GM23338 (cell line): ENCODE results near the gene VCPKMT. TPM values are rescaled to one million over a fixed set of nuclear protein-coding genes. Genes with fewer than 3 reads are reported as not detected.
A peak's percentile ranks its signal among the peaks of the same experiment; 100 is the strongest.

Experiments
- ATAC-seq: fragments of 200-7000 bp; cut with Tn5 transposase; 3 replicates; pipeline ENCODE4 v1.9.1; 2020
- DNase-seq: peaks from one replicate; pipeline ENCODE4 v3.0.0-alpha.2; 2015; ENCODE audit warnings: low spot score
- H2AFZ ChIP-seq: fragments of 200-600 bp; sonication (generic); 2 replicates; pipeline ENCODE4 v1.8.0; 2016; ENCODE audit warnings: antibody characterized with exemption, mild to moderate bottlenecking, moderate library complexity
- H3F3A ChIP-seq: fragments of 200-600 bp; sonication (generic); replicated peaks from 2 replicates; pipeline ENCODE4 v1.8.0; 2017; ENCODE audit warnings: antibody characterized with exemption, mixed run types, low read depth
- H3K27ac ChIP-seq: fragments of 200-600 bp; sonication (generic); 2 replicates; pipeline ENCODE4 v1.6.1; 2016; ENCODE audit warnings: low read depth
- H3K27me3 ChIP-seq: fragments of 200-600 bp; sonication (generic); 2 replicates; pipeline ENCODE4 v1.8.0; 2016; ENCODE audit warnings: mild to moderate bottlenecking, mixed run types, moderate library complexity; ENCODE audit not compliant: insufficient read depth
- H3K36me3 ChIP-seq: fragments of 200-600 bp; sonication (generic); 2 replicates; pipeline ENCODE4 v1.8.0; 2016; ENCODE audit warnings: mild to moderate bottlenecking; ENCODE audit not compliant: insufficient read depth
- H3K4me1 ChIP-seq: fragments of 200-600 bp; sonication (generic); 2 replicates; pipeline ENCODE4 v1.8.0; 2016; ENCODE audit warnings: mild to moderate bottlenecking, moderate library complexity; ENCODE audit not compliant: insufficient read depth
- H3K4me2 ChIP-seq: fragments of 200-600 bp; sonication (generic); 2 replicates; pipeline ENCODE4 v1.7.1; 2017; ENCODE audit warnings: mixed run types
- H3K4me3 ChIP-seq: fragments of 200-600 bp; sonication (generic); 2 replicates; pipeline ENCODE4 v1.6.1; 2016; ENCODE audit warnings: mixed run types
- H3K79me2 ChIP-seq: fragments of 200-600 bp; sonication (generic); replicated peaks from 2 replicates; pipeline ENCODE4 v1.8.0; 2017; ENCODE audit warnings: mild to moderate bottlenecking; ENCODE audit not compliant: insufficient read depth
- H3K9me2 ChIP-seq: fragments of 200-600 bp; sonication (generic); 2 replicates; pipeline ENCODE4 v1.8.0; 2017; ENCODE audit not compliant: insufficient read depth
- H4K20me1 ChIP-seq: fragments of 200-600 bp; sonication (generic); replicated peaks from 2 replicates; pipeline ENCODE4 v1.8.0; 2017; ENCODE audit warnings: mild to moderate bottlenecking; ENCODE audit not compliant: insufficient read depth
- H3K27ac Mint-ChIP-seq: 2 replicates; pipeline ENCODE4 v1.8.0; 2020; ENCODE audit warnings: inconsistent platforms, mild to moderate bottlenecking, moderate library complexity, mixed read lengths
- H3K27me3 Mint-ChIP-seq: 3 replicates; pipeline ENCODE4 v1.8.0; 2022; ENCODE audit warnings: low read depth, mild to moderate bottlenecking, moderate library complexity, mixed read lengths, inconsistent platforms; ENCODE audit not compliant: insufficient read depth, poor library complexity
- H3K36me3 Mint-ChIP-seq: 3 replicates; pipeline ENCODE4 v1.8.0; 2021; ENCODE audit warnings: low read depth, mild to moderate bottlenecking, inconsistent platforms, moderate library complexity, mixed read lengths
- H3K4me1 Mint-ChIP-seq: 3 replicates; pipeline ENCODE4 v1.8.0; 2020; ENCODE audit warnings: mild to moderate bottlenecking, inconsistent platforms, mixed read lengths
- H3K4me3 Mint-ChIP-seq: 3 replicates; pipeline ENCODE4 v1.8.0; 2021; ENCODE audit warnings: moderate library complexity, mild to moderate bottlenecking, inconsistent platforms, mixed read lengths
- H3K9me3 Mint-ChIP-seq: 3 replicates; pipeline ENCODE4 v1.8.0; 2020; ENCODE audit warnings: moderate library complexity, mild to moderate bottlenecking, inconsistent platforms, mixed read lengths
- EZH2 ChIP-seq: fragments of 200-600 bp; sonication (generic); IDR thresholded peaks from one replicate; pipeline ENCODE4 v1.8.0; 2017; ENCODE audit warnings: antibody characterized with exemption, mild to moderate bottlenecking, low read depth; ENCODE audit not compliant: unreplicated experiment
- EZH2phosphoT487 ChIP-seq: fragments of 200-600 bp; sonication (generic); IDR thresholded peaks from one replicate; pipeline ENCODE4 v1.8.1; 2018; ENCODE audit warnings: antibody characterized with exemption; ENCODE audit not compliant: unreplicated experiment
- JUNB ChIP-seq: IDR thresholded peaks from one replicate; pipeline ENCODE4 v1.6.1; 2016; ENCODE audit warnings: antibody characterized with exemption; ENCODE audit not compliant: unreplicated experiment
- polyA plus RNA-seq: library from polyadenylated mRNA; unstranded; fragments of >200 nt; fragmentation: Nextera tagmentation; extraction: Ambion mirVana; gene quantifications from 2 replicates; pipeline ENCODE4 v1.2.1, GENCODE V29; 2016
- total RNA-seq: library from RNA; depleted of rRNA; stranded (reverse); fragments of >200 nt; shearing (Covaris generic); gene quantifications from 2 replicates; pipeline ENCODE4 v1.2.3, GENCODE V29; 2014
- TF ChIP-seq, protein P1 (sequence below): fragments of 250-450 bp; sonication (Bioruptor Pico); IDR thresholded peaks from 2 replicates; pipeline ENCODE4 v1.5.0; 2020; ENCODE audit warnings: mild to moderate bottlenecking, moderate library complexity
- TF ChIP-seq, protein P2 (sequence below), 2 experiments: fragments of 200-600 bp in 1 of 2; sonication (generic) in 1 of 2; conservative IDR thresholded peaks; 2 replicates each; pipeline versions ENCODE4 v1.5.1 to v1.6.1; 2016 to 2017; ENCODE audit warnings: antibody characterized with exemption in 2 of 2, low read depth in 2 of 2, mild to moderate bottlenecking in 2 of 2, moderate library complexity in 1 of 2
- TF ChIP-seq, protein P3 (sequence below): IDR thresholded peaks from one replicate; pipeline ENCODE4 v1.6.1; 2018; ENCODE audit warnings: antibody characterized with exemption; ENCODE audit not compliant: unreplicated experiment

The VCPKMT gene
- total and polyA plus RNA-seq, 2 experiments from 2014 or later: 12.3 to 15.8 TPM

DNA sequence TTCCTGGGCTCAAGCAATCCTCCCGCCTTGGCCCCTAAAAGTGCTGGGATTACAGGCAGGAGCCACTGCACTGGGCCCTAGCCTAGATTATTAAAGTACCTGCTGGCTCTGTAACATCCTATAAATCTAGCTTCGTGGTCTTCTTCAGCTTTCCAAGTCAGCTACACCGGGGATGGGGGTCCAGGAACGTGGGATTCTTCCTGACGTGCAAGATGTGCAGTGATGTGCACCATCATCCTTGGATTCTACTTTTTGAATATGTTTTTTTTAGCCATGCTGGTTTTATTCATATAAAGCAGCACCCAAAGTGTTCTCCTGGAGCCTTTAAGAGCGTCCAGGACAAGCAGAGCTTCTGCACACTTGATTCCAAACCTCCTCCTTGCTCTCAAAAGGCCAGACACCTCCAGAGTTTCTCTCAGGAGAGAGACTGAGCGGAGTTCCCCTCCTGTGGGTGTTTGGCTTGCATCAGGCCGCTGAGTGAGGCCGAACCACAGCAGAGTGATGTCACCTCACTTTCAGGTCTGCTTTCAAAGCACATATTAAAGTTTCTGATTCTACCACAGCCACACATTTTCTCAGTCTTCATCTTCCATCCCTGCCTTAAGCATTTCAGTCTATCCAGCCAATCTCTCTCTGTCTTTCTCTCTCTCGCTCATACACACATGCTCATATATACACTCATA, 33.4 kb downstream of the VCPKMT start (continued):
- TF ChIP-seq, protein P1, sequence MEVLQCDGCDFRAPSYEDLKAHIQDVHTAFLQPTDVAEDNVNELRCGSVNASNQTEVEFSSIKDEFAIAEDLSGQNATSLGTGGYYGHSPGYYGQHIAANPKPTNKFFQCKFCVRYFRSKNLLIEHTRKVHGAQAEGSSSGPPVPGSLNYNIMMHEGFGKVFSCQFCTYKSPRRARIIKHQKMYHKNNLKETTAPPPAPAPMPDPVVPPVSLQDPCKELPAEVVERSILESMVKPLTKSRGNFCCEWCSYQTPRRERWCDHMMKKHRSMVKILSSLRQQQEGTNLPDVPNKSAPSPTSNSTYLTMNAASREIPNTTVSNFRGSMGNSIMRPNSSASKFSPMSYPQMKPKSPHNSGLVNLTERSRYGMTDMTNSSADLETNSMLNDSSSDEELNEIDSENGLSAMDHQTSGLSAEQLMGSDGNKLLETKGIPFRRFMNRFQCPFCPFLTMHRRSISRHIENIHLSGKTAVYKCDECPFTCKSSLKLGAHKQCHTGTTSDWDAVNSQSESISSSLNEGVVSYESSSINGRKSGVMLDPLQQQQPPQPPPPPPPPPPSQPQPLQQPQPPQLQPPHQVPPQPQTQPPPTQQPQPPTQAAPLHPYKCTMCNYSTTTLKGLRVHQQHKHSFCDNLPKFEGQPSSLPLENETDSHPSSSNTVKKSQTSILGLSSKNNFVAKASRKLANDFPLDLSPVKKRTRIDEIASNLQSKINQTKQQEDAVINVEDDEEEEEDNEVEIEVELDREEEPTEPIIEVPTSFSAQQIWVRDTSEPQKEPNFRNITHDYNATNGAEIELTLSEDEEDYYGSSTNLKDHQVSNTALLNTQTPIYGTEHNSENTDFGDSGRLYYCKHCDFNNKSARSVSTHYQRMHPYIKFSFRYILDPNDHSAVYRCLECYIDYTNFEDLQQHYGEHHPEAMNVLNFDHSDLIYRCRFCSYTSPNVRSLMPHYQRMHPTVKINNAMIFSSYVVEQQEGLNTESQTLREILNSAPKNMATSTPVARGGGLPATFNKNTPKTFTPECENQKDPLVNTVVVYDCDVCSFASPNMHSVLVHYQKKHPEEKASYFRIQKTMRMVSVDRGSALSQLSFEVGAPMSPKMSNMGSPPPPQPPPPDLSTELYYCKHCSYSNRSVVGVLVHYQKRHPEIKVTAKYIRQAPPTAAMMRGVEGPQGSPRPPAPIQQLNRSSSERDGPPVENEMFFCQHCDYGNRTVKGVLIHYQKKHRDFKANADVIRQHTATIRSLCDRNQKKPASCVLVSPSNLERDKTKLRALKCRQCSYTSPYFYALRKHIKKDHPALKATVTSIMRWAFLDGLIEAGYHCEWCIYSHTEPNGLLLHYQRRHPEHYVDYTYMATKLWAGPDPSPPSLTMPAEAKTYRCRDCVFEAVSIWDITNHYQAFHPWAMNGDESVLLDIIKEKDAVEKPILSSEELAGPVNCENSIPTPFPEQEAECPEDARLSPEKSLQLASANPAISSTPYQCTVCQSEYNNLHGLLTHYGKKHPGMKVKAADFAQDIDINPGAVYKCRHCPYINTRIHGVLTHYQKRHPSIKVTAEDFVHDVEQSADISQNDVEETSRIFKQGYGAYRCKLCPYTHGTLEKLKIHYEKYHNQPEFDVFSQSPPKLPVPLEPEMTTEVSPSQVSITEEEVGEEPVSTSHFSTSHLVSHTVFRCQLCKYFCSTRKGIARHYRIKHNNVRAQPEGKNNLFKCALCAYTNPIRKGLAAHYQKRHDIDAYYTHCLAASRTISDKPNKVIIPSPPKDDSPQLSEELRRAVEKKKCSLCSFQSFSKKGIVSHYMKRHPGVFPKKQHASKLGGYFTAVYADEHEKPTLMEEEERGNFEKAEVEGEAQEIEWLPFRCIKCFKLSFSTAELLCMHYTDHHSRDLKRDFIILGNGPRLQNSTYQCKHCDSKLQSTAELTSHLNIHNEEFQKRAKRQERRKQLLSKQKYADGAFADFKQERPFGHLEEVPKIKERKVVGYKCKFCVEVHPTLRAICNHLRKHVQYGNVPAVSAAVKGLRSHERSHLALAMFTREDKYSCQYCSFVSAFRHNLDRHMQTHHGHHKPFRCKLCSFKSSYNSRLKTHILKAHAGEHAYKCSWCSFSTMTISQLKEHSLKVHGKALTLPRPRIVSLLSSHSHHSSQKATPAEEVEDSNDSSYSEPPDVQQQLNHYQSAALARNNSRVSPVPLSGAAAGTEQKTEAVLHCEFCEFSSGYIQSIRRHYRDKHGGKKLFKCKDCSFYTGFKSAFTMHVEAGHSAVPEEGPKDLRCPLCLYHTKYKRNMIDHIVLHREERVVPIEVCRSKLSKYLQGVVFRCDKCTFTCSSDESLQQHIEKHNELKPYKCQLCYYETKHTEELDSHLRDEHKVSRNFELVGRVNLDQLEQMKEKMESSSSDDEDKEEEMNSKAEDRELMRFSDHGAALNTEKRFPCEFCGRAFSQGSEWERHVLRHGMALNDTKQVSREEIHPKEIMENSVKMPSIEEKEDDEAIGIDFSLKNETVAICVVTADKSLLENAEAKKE (CRISPR knock-in tag): no peak
- TF ChIP-seq JUNB (no peak), EZH2 (no peak)

DNA sequence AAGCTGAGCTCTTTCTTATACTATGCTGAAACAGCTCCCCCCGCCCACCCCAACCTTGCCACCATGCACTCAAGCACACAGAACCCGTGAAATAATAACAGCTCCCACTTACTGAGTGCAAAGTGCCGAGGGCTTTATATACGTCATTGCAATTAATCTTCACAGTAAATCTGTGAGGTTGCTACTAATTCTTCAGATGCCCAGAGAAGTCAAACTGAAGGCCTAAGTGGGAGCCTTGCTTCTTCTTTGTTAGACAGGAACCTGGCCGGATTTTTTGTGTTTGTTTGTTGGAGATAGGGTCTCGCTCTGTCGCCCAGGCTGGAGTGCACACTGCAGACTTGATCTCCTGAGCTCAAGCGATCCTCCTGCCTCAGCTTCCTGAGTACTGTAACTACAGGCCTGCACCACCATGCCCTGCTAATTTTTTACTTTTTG, 34.0 kb downstream of the VCPKMT start:
- H3K27me3 ChIP-seq: no peaks in the 10 kb centered on the region
- H3F3A ChIP-seq: no peaks in the 10 kb centered on the region
- H3K4me1 ChIP-seq: peaks cover 10% of the 10 kb centered on the region
- no peaks in the 10 kb centered on the region for H3K79me2 ChIP-seq
- H4K20me1 ChIP-seq: no peaks in the 10 kb centered on the region
- no peak overlapping the region for H3K4me3 Mint-ChIP-seq
- no peak overlapping the region for H3K4me3 ChIP-seq
- H3K9me3 Mint-ChIP-seq: no peaks in the 10 kb centered on the region
- peak overlapping the region; percentile 90 for H2AFZ ChIP-seq
- no peaks in the 10 kb centered on the region for H3K9me2 ChIP-seq
- H3K36me3 Mint-ChIP-seq: no peaks in the 10 kb centered on the region
- H3K27me3 Mint-ChIP-seq: peaks cover 1% of the 10 kb centered on the region
- ATAC-seq (no peak), DNase-seq (no peak)
- H3K27ac Mint-ChIP-seq: peak overlapping the region; percentile 23; the same call in 1 of the 2 replicates
- no peak overlapping the region for H3K4me2 ChIP-seq
- H3K27ac ChIP-seq: no peak overlapping the region
- H3K36me3 ChIP-seq: no peaks in the 10 kb centered on the region
- H3K4me1 Mint-ChIP-seq: peaks cover 4% of the 10 kb centered on the region; the same call in 2 of the 3 replicates
- TF ChIP-seq, protein P2, sequence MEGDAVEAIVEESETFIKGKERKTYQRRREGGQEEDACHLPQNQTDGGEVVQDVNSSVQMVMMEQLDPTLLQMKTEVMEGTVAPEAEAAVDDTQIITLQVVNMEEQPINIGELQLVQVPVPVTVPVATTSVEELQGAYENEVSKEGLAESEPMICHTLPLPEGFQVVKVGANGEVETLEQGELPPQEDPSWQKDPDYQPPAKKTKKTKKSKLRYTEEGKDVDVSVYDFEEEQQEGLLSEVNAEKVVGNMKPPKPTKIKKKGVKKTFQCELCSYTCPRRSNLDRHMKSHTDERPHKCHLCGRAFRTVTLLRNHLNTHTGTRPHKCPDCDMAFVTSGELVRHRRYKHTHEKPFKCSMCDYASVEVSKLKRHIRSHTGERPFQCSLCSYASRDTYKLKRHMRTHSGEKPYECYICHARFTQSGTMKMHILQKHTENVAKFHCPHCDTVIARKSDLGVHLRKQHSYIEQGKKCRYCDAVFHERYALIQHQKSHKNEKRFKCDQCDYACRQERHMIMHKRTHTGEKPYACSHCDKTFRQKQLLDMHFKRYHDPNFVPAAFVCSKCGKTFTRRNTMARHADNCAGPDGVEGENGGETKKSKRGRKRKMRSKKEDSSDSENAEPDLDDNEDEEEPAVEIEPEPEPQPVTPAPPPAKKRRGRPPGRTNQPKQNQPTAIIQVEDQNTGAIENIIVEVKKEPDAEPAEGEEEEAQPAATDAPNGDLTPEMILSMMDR (conservative IDR thresholded peaks at IDR 0.05; ENCODE audit: low read depth in 2 of 2): no peak
- TF ChIP-seq, protein P3, sequence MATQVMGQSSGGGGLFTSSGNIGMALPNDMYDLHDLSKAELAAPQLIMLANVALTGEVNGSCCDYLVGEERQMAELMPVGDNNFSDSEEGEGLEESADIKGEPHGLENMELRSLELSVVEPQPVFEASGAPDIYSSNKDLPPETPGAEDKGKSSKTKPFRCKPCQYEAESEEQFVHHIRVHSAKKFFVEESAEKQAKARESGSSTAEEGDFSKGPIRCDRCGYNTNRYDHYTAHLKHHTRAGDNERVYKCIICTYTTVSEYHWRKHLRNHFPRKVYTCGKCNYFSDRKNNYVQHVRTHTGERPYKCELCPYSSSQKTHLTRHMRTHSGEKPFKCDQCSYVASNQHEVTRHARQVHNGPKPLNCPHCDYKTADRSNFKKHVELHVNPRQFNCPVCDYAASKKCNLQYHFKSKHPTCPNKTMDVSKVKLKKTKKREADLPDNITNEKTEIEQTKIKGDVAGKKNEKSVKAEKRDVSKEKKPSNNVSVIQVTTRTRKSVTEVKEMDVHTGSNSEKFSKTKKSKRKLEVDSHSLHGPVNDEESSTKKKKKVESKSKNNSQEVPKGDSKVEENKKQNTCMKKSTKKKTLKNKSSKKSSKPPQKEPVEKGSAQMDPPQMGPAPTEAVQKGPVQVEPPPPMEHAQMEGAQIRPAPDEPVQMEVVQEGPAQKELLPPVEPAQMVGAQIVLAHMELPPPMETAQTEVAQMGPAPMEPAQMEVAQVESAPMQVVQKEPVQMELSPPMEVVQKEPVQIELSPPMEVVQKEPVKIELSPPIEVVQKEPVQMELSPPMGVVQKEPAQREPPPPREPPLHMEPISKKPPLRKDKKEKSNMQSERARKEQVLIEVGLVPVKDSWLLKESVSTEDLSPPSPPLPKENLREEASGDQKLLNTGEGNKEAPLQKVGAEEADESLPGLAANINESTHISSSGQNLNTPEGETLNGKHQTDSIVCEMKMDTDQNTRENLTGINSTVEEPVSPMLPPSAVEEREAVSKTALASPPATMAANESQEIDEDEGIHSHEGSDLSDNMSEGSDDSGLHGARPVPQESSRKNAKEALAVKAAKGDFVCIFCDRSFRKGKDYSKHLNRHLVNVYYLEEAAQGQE: no peak
- no peak for TF ChIP-seq EZH2phosphoT487
